AG09319 (cell line): Measurements from ENCODE around the gene TUBA8.

Experiments used
- DNase-seq: peaks from one replicate; pipeline ENCODE4 v3.0.0-alpha.2; 2010; ENCODE audit warnings: low read depth; ENCODE audit errors: extremely low read depth
- CTCF ChIP-seq: IDR thresholded peaks from 2 replicates; pipeline ENCODE4 v1.5.1; 2011; ENCODE audit warnings: low read depth, mild to moderate bottlenecking, inconsistent platforms, low read length, moderate library complexity

Gene TUBA8

GRCh38 chr22:18110954-18111758, 547 bp downstream of the TUBA8 start:
- no peak for DNase-seq
- no peak for TF ChIP-seq CTCF

GRCh38 chr22:18111759-18112330, 1.2 kb downstream of the TUBA8 start:
- no peak for TF ChIP-seq CTCF
- DNase-seq: no peak

DNA sequence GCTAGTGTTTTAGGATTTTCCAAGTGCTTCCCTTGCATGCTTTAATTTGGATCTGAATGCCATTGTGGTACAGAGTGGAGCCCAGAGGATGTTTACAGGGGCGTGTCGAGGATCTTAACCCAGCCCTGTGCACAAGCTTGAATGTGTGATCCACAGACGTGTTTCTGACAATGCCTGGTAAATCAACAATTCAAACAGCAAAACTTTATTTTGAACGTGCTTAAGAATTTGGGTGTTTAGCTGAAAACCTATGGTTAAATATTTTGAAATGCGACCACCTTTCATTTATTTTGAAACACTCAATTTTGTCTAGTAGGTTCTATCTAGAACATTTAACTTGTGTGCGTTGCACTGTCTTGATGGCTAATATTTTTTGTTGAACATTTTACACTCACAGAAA, 1.8 kb downstream of the TUBA8 start:
- no peak for TF ChIP-seq CTCF
- no peak for DNase-seq

DNA sequence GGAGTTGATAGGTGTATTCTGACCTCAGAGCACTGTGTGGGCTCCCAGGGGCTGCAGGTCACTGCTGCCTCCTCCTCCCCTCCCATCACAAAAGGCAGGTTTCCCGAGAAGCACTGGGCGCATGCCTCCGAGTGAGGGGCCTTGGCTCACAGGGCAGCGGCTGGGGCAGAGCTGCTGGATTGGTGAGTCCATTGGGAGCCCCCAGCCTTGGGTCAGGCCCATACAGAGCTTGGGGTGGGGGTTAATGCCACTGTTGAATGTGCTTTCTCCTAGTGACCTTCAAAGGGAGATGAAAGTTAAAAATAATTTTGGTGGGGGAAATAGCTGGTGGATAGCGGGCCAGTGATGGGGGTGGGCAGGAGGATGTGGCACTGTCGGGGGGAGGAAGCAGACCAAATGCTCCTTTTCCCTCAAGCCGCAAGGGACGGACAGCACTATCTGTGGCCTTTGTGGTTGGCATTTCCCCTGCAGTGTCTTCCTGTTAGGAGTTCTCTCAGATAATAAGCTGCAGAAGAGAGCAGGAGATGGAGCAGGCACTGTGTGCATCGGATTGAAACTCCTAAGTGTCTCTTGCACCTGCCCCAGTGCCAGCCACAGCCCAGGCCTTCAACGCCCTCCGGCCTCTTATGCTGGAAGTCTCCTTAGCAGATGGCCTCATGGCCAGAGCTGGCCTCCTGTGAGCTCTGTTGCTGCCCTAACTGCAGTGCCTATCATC, 3.2 kb downstream of the TUBA8 start:
- DNase-seq: no peak
- no peak for TF ChIP-seq CTCF

DNA sequence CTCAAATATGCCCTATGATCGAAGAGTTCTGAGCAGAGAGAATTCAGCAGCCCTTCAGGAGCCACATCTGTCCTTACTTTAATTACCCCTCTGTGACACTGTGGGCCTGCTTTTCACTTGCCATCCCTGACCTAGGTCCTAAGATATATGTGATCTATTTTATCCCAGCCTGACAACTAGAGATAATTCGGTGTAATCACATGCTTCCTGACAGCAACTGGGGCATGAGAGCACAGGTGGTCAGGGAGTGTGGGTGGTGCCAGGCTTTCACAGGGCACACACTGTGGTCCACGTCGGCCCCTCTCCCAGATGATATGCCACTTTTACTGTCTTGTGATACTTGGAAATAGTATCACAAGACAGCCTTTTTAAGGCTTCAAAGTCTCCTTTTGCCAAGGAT, 3.9 kb downstream of the TUBA8 start:
- no peak for DNase-seq
- TF ChIP-seq CTCF: no peak

GRCh38 chr22:18114976-18115652, 4.5 kb downstream of the TUBA8 start:
- no peak for TF ChIP-seq CTCF
- DNase-seq: no peak
